Endometrium (tissue), 2 donors: Measurements from ENCODE around the gene SLC35A4.
"Not testable (repeated sequence)": the region's sequence is repeated elsewhere in the genome, so short reads cannot be mapped to it uniquely, and the experiment has no call there.

Experiments used
- FAIRE-seq: peaks from 2 replicates; lab custom pipeline; 2012; peaks lifted over from hg19 to GRCh38; lab: Jason Lieb, UNC
- donor health status: control.
- donor health status: control.

Gene SLC35A4

GRCh38 chr5:140558542-140558941 lies 6.1 kb upstream of the SLC35A4 start:
- FAIRE-seq, result no peak

- FAIRE-seq, result no peak
These were observed 4.4 kb upstream of the SLC35A4 start for GRCh38 chr5:140560227-140560626.

GRCh38 chr5:140561753-140562523 lies 2.7 kb upstream of the SLC35A4 start:
- FAIRE-seq, result no peak

- FAIRE-seq, result no peak
These were observed 1.0 kb upstream of the SLC35A4 start for GRCh38 chr5:140563596-140563995.

- no peak for FAIRE-seq
These were observed 574 bp downstream of the SLC35A4 start for GRCh38 chr5:140565024-140565779.

GRCh38 chr5:140565780-140566095 lies 1.1 kb downstream of the SLC35A4 start:
- no peak for FAIRE-seq

GRCh38 chr5:140566665-140567064 lies 2.0 kb downstream of the SLC35A4 start:
- no peak for FAIRE-seq

GRCh38 chr5:140567136-140567818 lies 2.6 kb downstream of the SLC35A4 start:
- no peak for FAIRE-seq

GRCh38 chr5:140567871-140568270 lies 3.2 kb downstream of the SLC35A4 start:
- FAIRE-seq, result no peak

- FAIRE-seq, result no peak
These were observed 3.9 kb downstream of the SLC35A4 start for GRCh38 chr5:140568443-140569063.

- FAIRE-seq, result no peak
These were observed 4.6 kb downstream of the SLC35A4 start for GRCh38 chr5:140569197-140569596.

GRCh38 chr5:140570058-140570457 lies 5.4 kb downstream of the SLC35A4 start:
- no peak for FAIRE-seq

- no peak for FAIRE-seq
These were observed 5.9 kb downstream of the SLC35A4 start for GRCh38 chr5:140570488-140570887.

GRCh38 chr5:140571105-140571504 lies 6.5 kb downstream of the SLC35A4 start:
- FAIRE-seq, result no peak

- FAIRE-seq, result no peak
These were observed 9.1 kb downstream of the SLC35A4 start for GRCh38 chr5:140573683-140574082.

GRCh38 chr5:140574165-140574564 lies 9.5 kb downstream of the SLC35A4 start:
- no peak for FAIRE-seq

- FAIRE-seq, result no peak
These were observed 10.7 kb downstream of the SLC35A4 start for GRCh38 chr5:140575309-140575708.

- peak; percentile 26 for FAIRE-seq
These were observed 12.2 kb downstream of the SLC35A4 start for GRCh38 chr5:140576776-140577201.

- FAIRE-seq, result not testable (repeated sequence)
These were observed 14.6 kb downstream of the SLC35A4 start for GRCh38 chr5:140579188-140579747.

- FAIRE-seq, result no peak
These were observed 22.9 kb downstream of the SLC35A4 start for GRCh38 chr5:140587495-140587894.

- FAIRE-seq, result peak; percentile 33
These were observed 23.9 kb downstream of the SLC35A4 start for GRCh38 chr5:140588311-140589070.
